Liver (tissue), 9 donors: ENCODE data around the gene EBP. TPM values are rescaled to one million over a fixed set of nuclear protein-coding genes. Genes with fewer than 3 reads are reported as not detected.
A peak's percentile ranks its signal among the peaks of the same experiment; 100 is the strongest.

Experiments used
- DNase-seq: peaks from one replicate; pipeline ENCODE4 v3.0.0-alpha.2; 2017; ENCODE audit warnings: low spot score
- H3K27ac ChIP-seq, 2 donors: one replicate each; pipeline ENCODE4 v1.7.0; 2013; ENCODE audit warnings: inconsistent platforms in 2 of 2, low read length in 2 of 2, control low read depth in 1 of 2, low read depth in 1 of 2, mild to moderate bottlenecking in 1 of 2
- H3K27me3 ChIP-seq, 4 donors: one replicate each; pipeline versions ENCODE4 v1.6.1 to v1.7.0; 2013; ENCODE audit warnings: low read length in 3 of 4, inconsistent platforms in 1 of 4, mild to moderate bottlenecking in 1 of 4, moderate library complexity in 1 of 4; ENCODE audit not compliant: control insufficient read depth in 4 of 4, insufficient read depth in 4 of 4
- H3K36me3 ChIP-seq, 4 donors: one replicate each; pipeline versions ENCODE4 v1.6.1 to v1.7.0; 2013; ENCODE audit warnings: low read length in 3 of 4, mild to moderate bottlenecking in 3 of 4, low read depth in 1 of 4, moderate library complexity in 1 of 4; ENCODE audit not compliant: control insufficient read depth in 4 of 4, insufficient read depth in 3 of 4
- H3K4me1 ChIP-seq, 4 donors: one replicate each; pipeline versions ENCODE4 v1.6.1 to v1.7.0; 2013; ENCODE audit warnings: low read length in 3 of 4, mild to moderate bottlenecking in 3 of 4, moderate library complexity in 1 of 4; ENCODE audit not compliant: control insufficient read depth in 4 of 4, insufficient read depth in 4 of 4
- H3K4me3 ChIP-seq, 3 donors: one replicate each; pipeline versions ENCODE4 v1.6.1 to v1.7.0; 2013; ENCODE audit warnings: low read length in 3 of 3, control low read depth in 1 of 3, low read depth in 1 of 3, mild to moderate bottlenecking in 1 of 3
- H3K9ac ChIP-seq, 2 donors: one replicate each; pipeline ENCODE4 v1.7.0; 2013; ENCODE audit warnings: low read length in 2 of 2, mild to moderate bottlenecking in 2 of 2, moderate library complexity in 2 of 2, control low read depth in 1 of 2, low read depth in 1 of 2
- H3K9me3 ChIP-seq, 4 donors: one replicate each; pipeline versions ENCODE4 v1.6.1 to v1.7.0; 2013; ENCODE audit warnings: low read length in 3 of 4; ENCODE audit not compliant: control insufficient read depth in 4 of 4
- EGR1 ChIP-seq, 2 donors: IDR thresholded peaks; 2 replicates each; pipeline ENCODE4 v1.6.1; 2016 to 2018; ENCODE audit warnings: antibody characterized with exemption in 2 of 2, low read depth in 2 of 2
- FOXA1 ChIP-seq: IDR thresholded peaks from 2 replicates; pipeline ENCODE4 v1.6.1; 2016; ENCODE audit warnings: antibody characterized with exemption
- FOXA2 ChIP-seq: IDR thresholded peaks from 2 replicates; pipeline ENCODE4 v1.6.1; 2016; ENCODE audit warnings: antibody characterized with exemption
- GABPA ChIP-seq, 2 donors: IDR thresholded peaks in 1 of 2; conservative IDR thresholded peaks in 1 of 2; 2 replicates each; pipeline ENCODE4 v1.6.1; 2016; ENCODE audit warnings: antibody characterized with exemption in 2 of 2, mild to moderate bottlenecking in 1 of 2, moderate library complexity in 1 of 2
- HNF4A ChIP-seq, 2 donors: conservative IDR thresholded peaks; 2 replicates each; pipeline ENCODE4 v1.6.1; 2016; ENCODE audit warnings: antibody characterized with exemption in 2 of 2, mild to moderate bottlenecking in 2 of 2
- HNF4G ChIP-seq: IDR thresholded peaks from 2 replicates; pipeline ENCODE4 v1.6.1; 2016; ENCODE audit warnings: antibody characterized with exemption
- JUND ChIP-seq, 2 donors: IDR thresholded peaks; 2 replicates each; pipeline ENCODE4 v1.6.1; 2016; ENCODE audit warnings: antibody characterized with exemption in 2 of 2
- NR2F2 ChIP-seq: IDR thresholded peaks from 2 replicates; pipeline ENCODE4 v1.6.1; 2016; ENCODE audit warnings: antibody characterized with exemption
- RAD21 ChIP-seq, 2 donors: IDR thresholded peaks; 2 replicates each; pipeline ENCODE4 v1.6.1; 2016; ENCODE audit warnings: antibody characterized with exemption in 2 of 2, mild to moderate bottlenecking in 2 of 2
- TAF1 ChIP-seq: conservative IDR thresholded peaks from 2 replicates; pipeline ENCODE4 v1.6.1; 2016; ENCODE audit warnings: antibody characterized with exemption, mild to moderate bottlenecking
- YY1 ChIP-seq: IDR thresholded peaks from 2 replicates; pipeline ENCODE4 v1.6.1; 2016; ENCODE audit warnings: antibody characterized with exemption, mild to moderate bottlenecking
- WGBS: extraction: QIAGEN DNeasy Blood & Tissue Kit; methylation state at CpG from one replicate; pipeline ENCODE4 v1.1.7; 2013; 5-methylcytosine and 5-hydroxymethylcytosine counted together
- polyA plus RNA-seq, 2 donors: library from polyadenylated mRNA; stranded (reverse) in 1 of 2; unstranded in 1 of 2; fragments of 200-250 nt in 1 of 2; fragments of >200 nt in 1 of 2; fragmentation: Nextera tagmentation in 1 of 2; extraction: Ambion mirVana in 1 of 2; gene quantifications; one replicate each; pipeline versions ENCODE4 v1.2.1 to v1.2.3, GENCODE V29; 2013 to 2015
- total RNA-seq, 2 donors: library from RNA; depleted of rRNA; stranded (reverse); fragments of >200 nt; gene quantifications; one replicate each; pipeline ENCODE4 v1.2.3, GENCODE V29; 2014
- TF ChIP-seq, protein P1 (sequence below): IDR thresholded peaks from 2 replicates; pipeline ENCODE4 v1.6.1; 2016; ENCODE audit warnings: antibody characterized with exemption
- TF ChIP-seq, protein P2 (sequence below): fragments of 150-350 bp; IDR thresholded peaks from 2 replicates; pipeline ENCODE4 v1.5.1; 2017; ENCODE audit warnings: improper control_type of control experiment, low read depth, low read length; ENCODE audit not compliant: missing input control
- TF ChIP-seq, protein P3 (sequence below): IDR thresholded peaks from 2 replicates; pipeline ENCODE4 v1.6.1; 2016; ENCODE audit warnings: antibody characterized with exemption
- TF ChIP-seq, protein P4 (sequence below): IDR thresholded peaks from 2 replicates; pipeline ENCODE4 v1.6.1; 2016; ENCODE audit warnings: antibody characterized with exemption, mild to moderate bottlenecking
- TF ChIP-seq, protein P5 (sequence below): IDR thresholded peaks from 2 replicates; pipeline ENCODE4 v1.6.1; 2016; ENCODE audit warnings: antibody characterized with exemption
- donor health status: healthy.
- donor health status: healthy.
- donor health status: healthy.
- donor health status: healthy.
- donor health status: healthy.

The EBP gene
- total and polyA plus RNA-seq, 4 donors = 304 to 474 (median 369) TPM

DNA sequence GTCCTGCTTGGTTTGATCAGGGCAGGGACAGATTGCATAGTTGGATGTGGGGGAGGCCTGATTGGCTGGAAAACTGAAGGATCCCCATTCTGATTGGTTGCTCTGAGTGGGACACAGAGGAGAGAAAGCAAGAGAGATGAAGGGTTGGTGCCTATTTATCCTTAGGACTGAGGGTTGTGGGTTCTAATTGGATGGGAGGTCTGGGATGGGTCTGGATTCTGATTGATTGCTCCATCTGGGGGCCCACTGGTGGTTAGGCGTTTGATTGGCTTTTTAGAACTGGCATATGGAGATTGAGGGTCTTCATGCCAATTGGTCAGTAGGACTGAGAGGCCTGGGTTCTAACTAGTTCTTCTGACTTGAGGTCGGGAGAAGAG lies 644 bp upstream of the EBP start:
- Histone ChIP-seq H3K9me3 (no peaks in the 10 kb centered on the region), H3K9ac (peak overlapping the region; percentile 3 to 59), H3K27me3 (no peaks in the 10 kb centered on the region), H3K4me1 (peaks cover 0 to 8% (median 5%) of the 10 kb centered on the region in 4 donors), H3K36me3 (peaks cover 0 to under 1% (median 0%) of the 10 kb centered on the region in 4 donors), H3K4me3 (peak overlapping the region in 2 of 3 donors; percentile 87), H3K27ac (peak overlapping the region; percentile 63 to 97)
- no peak for DNase-seq
- 29% methylated on average over 2 of the region's 2 CpGs for WGBS
- TF ChIP-seq, protein P1, sequence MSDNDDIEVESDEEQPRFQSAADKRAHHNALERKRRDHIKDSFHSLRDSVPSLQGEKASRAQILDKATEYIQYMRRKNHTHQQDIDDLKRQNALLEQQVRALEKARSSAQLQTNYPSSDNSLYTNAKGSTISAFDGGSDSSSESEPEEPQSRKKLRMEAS = no peak
- TF ChIP-seq, protein P2, sequence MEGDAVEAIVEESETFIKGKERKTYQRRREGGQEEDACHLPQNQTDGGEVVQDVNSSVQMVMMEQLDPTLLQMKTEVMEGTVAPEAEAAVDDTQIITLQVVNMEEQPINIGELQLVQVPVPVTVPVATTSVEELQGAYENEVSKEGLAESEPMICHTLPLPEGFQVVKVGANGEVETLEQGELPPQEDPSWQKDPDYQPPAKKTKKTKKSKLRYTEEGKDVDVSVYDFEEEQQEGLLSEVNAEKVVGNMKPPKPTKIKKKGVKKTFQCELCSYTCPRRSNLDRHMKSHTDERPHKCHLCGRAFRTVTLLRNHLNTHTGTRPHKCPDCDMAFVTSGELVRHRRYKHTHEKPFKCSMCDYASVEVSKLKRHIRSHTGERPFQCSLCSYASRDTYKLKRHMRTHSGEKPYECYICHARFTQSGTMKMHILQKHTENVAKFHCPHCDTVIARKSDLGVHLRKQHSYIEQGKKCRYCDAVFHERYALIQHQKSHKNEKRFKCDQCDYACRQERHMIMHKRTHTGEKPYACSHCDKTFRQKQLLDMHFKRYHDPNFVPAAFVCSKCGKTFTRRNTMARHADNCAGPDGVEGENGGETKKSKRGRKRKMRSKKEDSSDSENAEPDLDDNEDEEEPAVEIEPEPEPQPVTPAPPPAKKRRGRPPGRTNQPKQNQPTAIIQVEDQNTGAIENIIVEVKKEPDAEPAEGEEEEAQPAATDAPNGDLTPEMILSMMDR = no peak
- TF ChIP-seq YY1 (no peak), EGR1 (IDR thresholded peaks at IDR 0.05; ENCODE audit: low read depth in 2 of 2) (no peak), NR2F2 (no peak), HNF4G (no peak), FOXA2 (no peak), GABPA (IDR thresholded peaks at IDR 0.05 in 1 of 2, conservative IDR thresholded peaks at IDR 0.05 in 1 of 2) (no peak)
- TF ChIP-seq, protein P3, sequence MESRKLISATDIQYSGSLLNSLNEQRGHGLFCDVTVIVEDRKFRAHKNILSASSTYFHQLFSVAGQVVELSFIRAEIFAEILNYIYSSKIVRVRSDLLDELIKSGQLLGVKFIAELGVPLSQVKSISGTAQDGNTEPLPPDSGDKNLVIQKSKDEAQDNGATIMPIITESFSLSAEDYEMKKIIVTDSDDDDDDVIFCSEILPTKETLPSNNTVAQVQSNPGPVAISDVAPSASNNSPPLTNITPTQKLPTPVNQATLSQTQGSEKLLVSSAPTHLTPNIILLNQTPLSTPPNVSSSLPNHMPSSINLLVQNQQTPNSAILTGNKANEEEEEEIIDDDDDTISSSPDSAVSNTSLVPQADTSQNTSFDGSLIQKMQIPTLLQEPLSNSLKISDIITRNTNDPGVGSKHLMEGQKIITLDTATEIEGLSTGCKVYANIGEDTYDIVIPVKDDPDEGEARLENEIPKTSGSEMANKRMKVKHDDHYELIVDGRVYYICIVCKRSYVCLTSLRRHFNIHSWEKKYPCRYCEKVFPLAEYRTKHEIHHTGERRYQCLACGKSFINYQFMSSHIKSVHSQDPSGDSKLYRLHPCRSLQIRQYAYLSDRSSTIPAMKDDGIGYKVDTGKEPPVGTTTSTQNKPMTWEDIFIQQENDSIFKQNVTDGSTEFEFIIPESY = no peak
- TF ChIP-seq, protein P4, sequence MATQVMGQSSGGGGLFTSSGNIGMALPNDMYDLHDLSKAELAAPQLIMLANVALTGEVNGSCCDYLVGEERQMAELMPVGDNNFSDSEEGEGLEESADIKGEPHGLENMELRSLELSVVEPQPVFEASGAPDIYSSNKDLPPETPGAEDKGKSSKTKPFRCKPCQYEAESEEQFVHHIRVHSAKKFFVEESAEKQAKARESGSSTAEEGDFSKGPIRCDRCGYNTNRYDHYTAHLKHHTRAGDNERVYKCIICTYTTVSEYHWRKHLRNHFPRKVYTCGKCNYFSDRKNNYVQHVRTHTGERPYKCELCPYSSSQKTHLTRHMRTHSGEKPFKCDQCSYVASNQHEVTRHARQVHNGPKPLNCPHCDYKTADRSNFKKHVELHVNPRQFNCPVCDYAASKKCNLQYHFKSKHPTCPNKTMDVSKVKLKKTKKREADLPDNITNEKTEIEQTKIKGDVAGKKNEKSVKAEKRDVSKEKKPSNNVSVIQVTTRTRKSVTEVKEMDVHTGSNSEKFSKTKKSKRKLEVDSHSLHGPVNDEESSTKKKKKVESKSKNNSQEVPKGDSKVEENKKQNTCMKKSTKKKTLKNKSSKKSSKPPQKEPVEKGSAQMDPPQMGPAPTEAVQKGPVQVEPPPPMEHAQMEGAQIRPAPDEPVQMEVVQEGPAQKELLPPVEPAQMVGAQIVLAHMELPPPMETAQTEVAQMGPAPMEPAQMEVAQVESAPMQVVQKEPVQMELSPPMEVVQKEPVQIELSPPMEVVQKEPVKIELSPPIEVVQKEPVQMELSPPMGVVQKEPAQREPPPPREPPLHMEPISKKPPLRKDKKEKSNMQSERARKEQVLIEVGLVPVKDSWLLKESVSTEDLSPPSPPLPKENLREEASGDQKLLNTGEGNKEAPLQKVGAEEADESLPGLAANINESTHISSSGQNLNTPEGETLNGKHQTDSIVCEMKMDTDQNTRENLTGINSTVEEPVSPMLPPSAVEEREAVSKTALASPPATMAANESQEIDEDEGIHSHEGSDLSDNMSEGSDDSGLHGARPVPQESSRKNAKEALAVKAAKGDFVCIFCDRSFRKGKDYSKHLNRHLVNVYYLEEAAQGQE = no peak

DNA sequence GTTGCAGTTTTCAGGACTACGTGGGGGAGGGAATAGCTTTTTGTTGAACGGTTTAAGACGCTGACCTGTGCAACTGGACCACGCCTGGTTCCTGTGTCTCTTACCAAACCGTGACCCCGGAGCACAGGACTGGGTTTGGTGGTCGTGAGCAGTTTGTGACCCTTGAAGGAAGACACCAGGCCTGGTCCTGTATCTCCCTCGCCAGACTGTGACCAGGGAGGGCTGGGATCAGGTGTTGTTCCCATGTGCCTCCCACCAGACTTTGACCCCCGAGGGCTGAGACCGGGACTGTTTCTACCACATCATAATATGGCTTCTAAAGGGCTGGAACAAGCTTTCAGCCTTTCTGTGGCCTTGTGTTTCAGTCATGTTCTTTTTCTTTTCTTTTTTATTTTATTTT lies 683 bp downstream of the EBP start:
- Histone ChIP-seq H3K4me1 (peaks cover 0 to 8% (median 5%) of the 10 kb centered on the region in 4 donors), H3K36me3 (peaks cover 1 to 9% (median 7%) of the 10 kb centered on the region in 4 donors), H3K9me3 (no peaks in the 10 kb centered on the region), H3K27me3 (no peaks in the 10 kb centered on the region), H3K9ac (peak overlapping the region; percentile 63 to 90), H3K27ac (peak overlapping the region; percentile 76 to 97), H3K4me3 (peak overlapping the region; percentile 77 to 87 (median 87))
- no peak for DNase-seq
- WGBS = 2% methylated on average over 10 of the region's 10 CpGs
- TF ChIP-seq, protein P1 = no peak
- no peak for TF ChIP-seq EGR1 (IDR thresholded peaks at IDR 0.05; ENCODE audit: low read depth in 2 of 2)
- no peak for TF ChIP-seq GABPA (IDR thresholded peaks at IDR 0.05 in 1 of 2, conservative IDR thresholded peaks at IDR 0.05 in 1 of 2)
- TF ChIP-seq FOXA2 = no peak
- no peak for TF ChIP-seq JUND (IDR thresholded peaks at IDR 0.05)
- TF ChIP-seq HNF4A (conservative IDR thresholded peaks at IDR 0.05) = peak; percentile 77 to 86
- TF ChIP-seq TAF1 = no peak
- TF ChIP-seq FOXA1 = no peak
- TF ChIP-seq NR2F2 = no peak
- TF ChIP-seq RAD21 (IDR thresholded peaks at IDR 0.05) = no peak
- TF ChIP-seq YY1 = peak; percentile 51
- TF ChIP-seq, protein P5, sequence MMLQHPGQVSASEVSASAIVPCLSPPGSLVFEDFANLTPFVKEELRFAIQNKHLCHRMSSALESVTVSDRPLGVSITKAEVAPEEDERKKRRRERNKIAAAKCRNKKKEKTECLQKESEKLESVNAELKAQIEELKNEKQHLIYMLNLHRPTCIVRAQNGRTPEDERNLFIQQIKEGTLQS = no peak
- TF ChIP-seq HNF4G = peak; percentile 36
- TF ChIP-seq, protein P4 = peak; percentile 48
- TF ChIP-seq, protein P2 = no peak
